Measurements from ENCODE around the gene GPD1L. TPM values are rescaled to one million over a fixed set of nuclear protein-coding genes. Genes with fewer than 3 reads are reported as not detected.
"Not testable (repeated sequence)": the region's sequence is repeated elsewhere in the genome, so short reads cannot be mapped to it uniquely, and the experiment has no call there.

The GPD1L gene
- 10 to 100 TPM; 32.2 to 44.8 (median 40.7) TPM for polyA plus RNA-seq (ENCODE audit: insufficient read depth in 1 of 5, insufficient read length in 5 of 5, low replicate concordance in 1 of 5)
- long read RNA-seq, donor 1, full-length matches to known transcripts = 8 of 8 reads
- long read RNA-seq, donor 1, partial matches to known transcripts = 0 of 8 reads
- long read RNA-seq, donor 1, other reads (novel, unspliced or antisense) = 0 of 8 reads
- long read RNA-seq, donor 2, full-length matches to known transcripts = 5 of 5 reads
- long read RNA-seq, donor 2, partial matches to known transcripts = 0 of 5 reads
- long read RNA-seq, donor 2, other reads (novel, unspliced or antisense) = 0 of 5 reads
- long read RNA-seq, donor 3, full-length matches to known transcripts = 5 of 5 reads
- long read RNA-seq, donor 3, partial matches to known transcripts = 0 of 5 reads
- long read RNA-seq, donor 3, other reads (novel, unspliced or antisense) = 0 of 5 reads
- long read RNA-seq, donor 4, full-length matches to known transcripts = 8 of 8 reads
- long read RNA-seq, donor 4, partial matches to known transcripts = 0 of 8 reads
- long read RNA-seq, donor 4, other reads (novel, unspliced or antisense) = 0 of 8 reads
- long read RNA-seq, donor 5, full-length matches to known transcripts = 21 of 21 reads
- long read RNA-seq, donor 5, partial matches to known transcripts = 0 of 21 reads
- long read RNA-seq, donor 5, other reads (novel, unspliced or antisense) = 0 of 21 reads
- long read RNA-seq, donor 6, full-length matches to known transcripts = 13 of 13 reads
- long read RNA-seq, donor 6, partial matches to known transcripts = 0 of 13 reads
- long read RNA-seq, donor 6, other reads (novel, unspliced or antisense) = 0 of 13 reads
- long read RNA-seq, donor 7, full-length matches to known transcripts = 11 of 11 reads
- long read RNA-seq, donor 7, partial matches to known transcripts = 0 of 11 reads
- long read RNA-seq, donor 7, other reads (novel, unspliced or antisense) = 0 of 11 reads
- long read RNA-seq, donor 8, full-length matches to known transcripts = 2 of 2 reads
- long read RNA-seq, donor 8, partial matches to known transcripts = 0 of 2 reads
- long read RNA-seq, donor 8, other reads (novel, unspliced or antisense) = 0 of 2 reads

- DNase-seq = peak; percentile 94
These were observed at the start of gene GPD1L for GRCh38 chr3:32106132-32106928. Gene GPD1L (plus strand): TSS chr3:32106620. CDS start chr3:32106712, 92 bp downstream.

- not testable (repeated sequence) for DNase-seq
These were observed 48.0 kb upstream of the GPD1L start for GRCh38 chr3:32058465-32058864.

- DNase-seq = no peak
These were observed 43.4 kb upstream of the GPD1L start for GRCh38 chr3:32062950-32063582.

GRCh38 chr3:32066686-32067085 lies 39.7 kb upstream of the GPD1L start:
- no peak for DNase-seq

DNA sequence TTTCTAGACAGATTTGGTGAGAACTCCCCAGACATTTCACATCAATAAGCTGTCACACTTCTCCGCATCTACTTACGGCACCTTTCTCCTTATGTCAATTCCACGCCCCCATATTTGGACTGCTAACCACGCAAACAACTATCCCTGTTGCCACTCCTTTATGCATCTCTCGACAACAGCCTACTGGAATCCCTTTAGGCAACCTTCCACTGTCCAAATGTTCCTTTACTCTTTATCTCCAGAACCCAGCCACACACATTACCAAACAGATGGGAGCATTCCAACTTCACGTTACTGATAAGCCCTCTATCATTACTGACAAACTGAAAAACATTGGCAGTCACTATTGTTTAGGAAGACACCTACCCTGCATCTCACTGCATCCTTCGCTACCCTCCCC lies 32.2 kb upstream of the GPD1L start:
- not testable (repeated sequence) for DNase-seq

DNA sequence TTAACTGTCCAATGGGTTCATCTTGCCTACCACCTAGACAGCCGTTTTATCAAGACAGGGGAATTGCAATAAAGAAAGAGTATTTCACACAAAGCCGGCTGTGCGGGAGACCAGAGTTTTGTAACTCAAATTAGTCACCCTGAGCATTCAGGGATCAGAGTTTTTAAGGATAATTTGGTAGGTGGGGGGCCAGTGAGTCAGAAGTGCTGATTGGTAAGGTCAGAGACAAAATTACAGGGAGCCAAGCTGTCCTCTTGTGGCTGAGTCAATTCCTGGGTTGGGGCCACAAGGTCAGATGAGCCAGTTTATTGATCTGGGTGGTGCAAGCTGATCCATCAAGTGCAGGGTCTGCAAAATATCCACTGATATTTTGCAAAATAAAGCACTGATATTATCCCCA lies 29.9 kb upstream of the GPD1L start:
- DNase-seq = no peak

- no peak for DNase-seq
These were observed 28.9 kb upstream of the GPD1L start for GRCh38 chr3:32077260-32078084.

GRCh38 chr3:32078085-32078634 lies 28.3 kb upstream of the GPD1L start:
- DNase-seq = no peak

- DNase-seq = no peak
These were observed 27.6 kb upstream of the GPD1L start for GRCh38 chr3:32078864-32079263.

- no peak for DNase-seq
These were observed 23.7 kb upstream of the GPD1L start for GRCh38 chr3:32082721-32083120.

DNA sequence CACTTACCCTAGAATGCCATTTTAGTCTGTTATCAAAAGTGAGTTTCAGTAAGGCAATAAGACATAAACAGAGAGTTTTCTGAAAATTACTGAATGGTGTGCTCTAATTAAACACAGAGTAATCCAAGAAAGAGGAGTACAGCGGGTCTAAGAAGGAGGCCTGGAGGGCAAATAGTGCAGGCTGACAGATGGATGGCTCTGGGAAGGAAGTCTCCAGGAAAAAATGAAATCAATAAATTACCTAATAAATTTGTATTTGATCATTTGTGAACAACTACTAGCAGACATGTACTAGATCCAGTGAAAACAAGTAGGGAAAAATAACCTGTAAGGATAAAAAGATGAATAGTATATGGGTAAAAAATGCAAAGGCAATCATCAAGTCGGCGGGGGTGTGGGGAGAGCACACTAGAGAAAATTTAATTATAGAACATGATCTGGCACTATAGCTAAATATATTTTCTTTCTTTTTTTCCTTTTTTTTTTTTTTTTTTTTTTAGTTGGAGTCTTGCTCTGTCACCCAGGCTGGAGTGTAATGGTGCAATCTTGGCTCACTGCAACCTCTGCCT lies 22.6 kb upstream of the GPD1L start:
- no peak for DNase-seq

DNA sequence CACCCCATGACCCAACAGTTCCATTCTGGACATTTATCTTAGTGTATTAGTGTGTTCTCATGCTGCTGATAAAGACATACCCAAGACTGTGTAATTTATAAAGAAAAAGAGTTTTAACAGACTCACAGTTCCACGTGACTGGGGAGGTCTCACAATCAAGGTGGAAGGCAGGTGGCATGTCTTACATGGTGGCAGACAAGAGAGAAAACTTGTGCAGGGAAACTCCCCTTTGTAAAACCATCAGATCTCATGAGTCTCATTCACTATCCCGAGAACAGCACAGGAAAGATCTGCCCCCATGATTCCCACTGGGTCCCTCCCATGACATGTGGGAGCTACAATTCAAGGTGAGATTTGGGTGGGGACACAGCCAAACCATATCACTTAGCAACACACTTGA lies 21.6 kb upstream of the GPD1L start:
- no peak for DNase-seq

- no peak for DNase-seq
These were observed 20.0 kb upstream of the GPD1L start for GRCh38 chr3:32086464-32086863.

GRCh38 chr3:32089476-32089875 lies 16.9 kb upstream of the GPD1L start:
- DNase-seq = no peak

GRCh38 chr3:32093204-32093603 lies 13.2 kb upstream of the GPD1L start:
- no peak for DNase-seq

DNA sequence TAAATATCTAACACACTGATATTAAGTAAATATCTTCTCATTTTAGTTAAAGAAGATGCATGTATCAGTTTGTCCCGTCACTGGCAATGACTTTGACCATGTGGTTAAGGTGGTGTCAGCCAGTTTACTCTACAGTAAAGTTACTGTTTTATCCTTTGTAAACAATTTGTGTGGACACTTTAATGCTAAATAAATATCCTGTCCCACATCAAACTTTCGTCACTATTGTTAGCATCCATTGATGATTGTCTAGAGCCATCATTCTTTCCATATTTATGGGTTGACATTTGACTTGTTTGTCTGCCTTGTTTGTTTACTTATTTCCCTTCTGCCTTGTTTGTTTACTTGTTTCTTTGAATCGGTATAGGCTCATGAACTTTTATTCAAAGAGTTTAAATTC lies 11.0 kb upstream of the GPD1L start:
- DNase-seq = no peak

DNA sequence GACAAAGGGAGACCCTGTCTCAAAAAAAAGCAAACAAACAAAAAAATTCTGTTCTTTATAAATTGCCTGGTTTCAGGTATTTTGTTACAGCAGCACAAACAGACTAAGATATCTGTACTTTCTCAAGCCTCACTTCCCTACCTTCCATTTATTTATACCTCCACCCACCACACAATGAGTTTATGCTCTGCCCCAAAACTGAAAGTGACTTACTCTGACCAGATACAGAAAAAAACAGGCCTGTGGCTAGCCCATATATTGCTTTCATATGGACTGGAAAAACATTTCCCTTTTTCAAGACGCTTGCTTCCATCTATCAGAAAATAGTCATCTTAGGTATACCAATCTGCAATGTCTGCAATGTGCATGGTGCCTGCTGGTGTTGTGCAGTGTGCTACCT lies 8.7 kb upstream of the GPD1L start:
- no peak for DNase-seq

- DNase-seq = no peak
These were observed 7.9 kb upstream of the GPD1L start for GRCh38 chr3:32098528-32098927.

GRCh38 chr3:32100465-32100864 lies 6.0 kb upstream of the GPD1L start:
- no peak for DNase-seq
